ENCODE results near the gene CD52. TPM values are rescaled to one million over a fixed set of nuclear protein-coding genes. Genes with fewer than 3 reads are reported as not detected.
A peak's percentile ranks its signal among the peaks of the same experiment; 100 is the strongest.
"Not testable (repeated sequence)": the region's sequence is repeated elsewhere in the genome, so short reads cannot be mapped to it uniquely, and the experiment has no call there.

Gene CD52
- total RNA-seq, 1 donor from 2014 or later, result 297 TPM

DNA sequence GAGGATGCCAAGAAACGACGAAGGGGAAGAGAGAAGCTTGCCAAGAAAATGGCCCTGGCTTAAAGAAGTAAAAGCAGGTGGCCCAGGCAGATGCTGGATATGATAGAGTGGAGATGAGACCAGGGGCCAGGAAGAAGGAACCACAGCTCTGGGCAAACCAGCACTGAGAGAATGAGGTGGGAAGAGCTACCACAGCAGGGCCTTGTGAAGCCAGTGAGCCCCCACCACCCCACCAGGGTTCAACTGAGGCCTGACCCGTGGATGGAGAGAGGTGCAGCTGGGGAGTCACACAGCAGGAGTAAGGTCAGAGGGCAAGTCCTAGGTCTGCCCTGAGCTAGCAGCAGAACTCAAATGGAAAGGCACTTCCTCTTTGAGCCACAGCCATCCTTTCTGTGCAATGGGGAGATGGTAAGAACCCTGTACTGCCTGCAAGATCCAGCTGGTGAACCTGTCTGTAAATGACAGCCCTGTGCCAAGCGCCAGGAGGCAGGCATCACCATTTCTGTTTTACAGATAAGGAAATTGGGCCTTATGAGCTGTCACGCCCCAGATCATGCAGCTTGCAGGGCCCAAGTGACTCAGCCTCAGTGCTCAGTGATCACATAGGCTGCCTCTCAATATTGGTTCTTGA is 29.3 kb upstream of the CD52 start:
- Mint-ChIP-seq H3K4me1 (peaks cover 82% of the 10 kb centered on the region), H3K27me3 (no peaks in the 10 kb centered on the region), H3K9me3 (no peaks in the 10 kb centered on the region), H3K27ac (peak overlapping the region; percentile 98), H3K4me3 (peak overlapping the region; percentile 76), H3K36me3 (ENCODE audit: low read depth) (peaks cover 16% of the 10 kb centered on the region)
- intact Hi-C loops (cut with micrococcal nuclease), result loop anchor here (1.0 kb wide), 2 partner anchors 12 to 19 kb away; no protein-coding TSS in a partner anchor
- peak; percentile 85 for DNase-seq

DNA sequence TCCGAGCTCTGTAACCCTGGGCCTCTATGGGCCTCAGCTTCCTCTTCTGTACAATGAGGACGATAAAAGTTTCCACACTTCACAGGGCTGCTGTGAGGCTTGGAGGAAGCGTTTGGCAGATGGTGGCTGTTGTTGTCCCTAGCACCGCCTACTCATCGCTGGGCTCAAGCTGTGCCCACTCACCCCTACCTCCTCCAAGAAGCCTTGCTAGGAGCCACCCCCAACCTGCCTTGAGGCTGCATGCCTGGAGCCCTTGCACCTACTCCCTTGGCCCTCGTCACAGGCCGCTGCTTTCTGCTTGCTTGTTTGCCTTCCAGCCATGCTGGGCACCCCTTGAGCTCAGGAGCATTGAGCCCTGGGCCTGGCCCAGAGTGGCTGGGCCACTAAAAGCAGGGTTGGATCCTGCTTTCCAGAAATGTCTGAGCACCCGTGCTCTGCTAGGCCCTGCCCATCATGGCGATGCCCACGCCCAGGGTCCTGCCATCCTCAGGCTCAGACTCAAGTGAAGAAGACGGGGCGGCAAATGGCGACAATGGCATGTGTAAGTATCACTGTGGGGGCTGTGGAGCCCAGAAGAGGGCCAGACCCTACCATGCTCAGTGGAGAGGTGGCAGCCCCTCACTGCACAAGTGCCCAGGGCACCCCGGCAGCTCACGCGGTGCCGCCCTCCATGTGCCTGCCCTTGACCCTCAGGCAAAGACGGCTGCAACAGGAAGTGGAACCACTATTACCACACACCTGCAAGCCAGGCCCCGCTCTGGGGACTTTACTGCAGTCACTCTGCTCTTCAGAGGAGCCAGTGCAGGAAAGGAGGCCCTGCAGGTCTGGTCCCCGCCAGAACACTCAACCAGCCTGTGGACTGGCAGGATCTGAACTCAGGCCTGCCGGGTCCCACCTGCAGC is 28.3 kb upstream of the CD52 start:
- DNase-seq, result peak; percentile 82
- peaks cover 74% of the 10 kb centered on the region for H3K4me1 Mint-ChIP-seq
- H3K36me3 Mint-ChIP-seq (ENCODE audit: low read depth), result peaks cover 13% of the 10 kb centered on the region
- H3K27ac Mint-ChIP-seq, result peak overlapping the region; percentile 98
- peak overlapping the region; percentile 76 for H3K4me3 Mint-ChIP-seq
- no peaks in the 10 kb centered on the region for H3K27me3 Mint-ChIP-seq
- intact Hi-C loops (cut with micrococcal nuclease), result no loop called here
- H3K9me3 Mint-ChIP-seq, result no peaks in the 10 kb centered on the region

DNA sequence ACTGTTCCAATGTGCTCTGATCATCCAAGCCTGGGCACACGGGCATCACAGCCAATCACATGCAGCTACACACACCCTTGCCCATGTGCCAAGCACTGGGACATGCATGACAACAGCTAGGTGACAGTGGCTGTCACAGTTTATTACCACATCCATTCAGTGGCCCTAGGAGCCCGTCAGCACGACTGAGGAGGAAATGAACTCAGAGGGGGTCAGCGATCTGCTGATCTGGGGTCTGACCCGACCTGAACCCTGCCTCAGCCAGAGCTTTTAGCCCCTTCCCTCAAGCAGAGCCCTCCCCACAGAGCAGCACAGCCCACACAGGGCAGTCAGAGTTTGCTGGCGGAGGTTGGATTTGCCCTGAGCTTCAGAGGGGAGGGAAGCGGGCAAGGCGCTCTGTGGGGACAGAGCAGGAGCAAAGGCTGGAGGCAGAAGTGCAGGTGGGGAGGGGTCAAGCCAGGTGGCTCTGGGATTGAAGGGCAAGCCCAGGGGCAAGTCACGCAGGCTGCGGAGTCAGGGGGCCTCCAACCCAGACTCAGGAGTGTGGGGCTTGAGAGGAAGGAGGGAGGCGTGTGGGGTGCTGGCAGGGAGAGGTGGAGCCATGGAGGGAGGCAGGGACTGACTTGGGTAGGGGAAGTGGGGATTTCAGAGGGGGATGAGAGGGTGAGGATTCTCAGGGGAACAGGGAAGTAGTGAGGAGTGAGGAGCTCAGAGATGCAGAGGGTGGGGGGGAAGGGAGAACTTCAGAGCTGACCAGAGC is 27.5 kb upstream of the CD52 start:
- no peaks in the 10 kb centered on the region for H3K9me3 Mint-ChIP-seq
- peaks cover 10% of the 10 kb centered on the region for H3K36me3 Mint-ChIP-seq (ENCODE audit: low read depth)
- H3K27ac Mint-ChIP-seq, result peak overlapping the region; percentile 98
- peak overlapping the region; percentile 24 for H3K4me3 Mint-ChIP-seq
- H3K27me3 Mint-ChIP-seq, result no peaks in the 10 kb centered on the region
- intact Hi-C loops (cut with micrococcal nuclease), result no loop called here
- DNase-seq, result no peak
- H3K4me1 Mint-ChIP-seq, result peaks cover 68% of the 10 kb centered on the region

DNA sequence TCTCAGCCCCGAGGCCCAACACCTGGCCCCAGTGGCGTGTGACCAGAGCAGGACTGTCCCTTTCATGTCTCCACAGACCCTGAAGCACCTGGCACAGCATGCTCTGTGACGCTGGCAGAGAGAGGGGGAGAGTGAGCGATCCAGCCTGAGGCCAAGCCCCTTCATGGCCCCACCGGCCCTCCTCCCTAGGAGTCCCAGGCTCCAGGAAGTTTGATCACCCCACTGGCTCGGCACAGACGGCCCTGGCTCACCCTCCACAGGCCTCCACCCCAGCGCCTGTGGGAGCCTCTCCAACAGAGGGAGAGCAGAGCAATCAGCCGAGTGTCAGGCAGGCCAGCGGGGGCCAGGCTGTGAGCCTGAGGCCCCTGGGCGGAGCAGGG is 26.9 kb upstream of the CD52 start:
- Mint-ChIP-seq H3K4me3 (no peak overlapping the region), H3K36me3 (ENCODE audit: low read depth) (peaks cover 12% of the 10 kb centered on the region), H3K27ac (peak overlapping the region; percentile 98), H3K9me3 (no peaks in the 10 kb centered on the region), H3K27me3 (no peaks in the 10 kb centered on the region), H3K4me1 (peaks cover 62% of the 10 kb centered on the region)
- no peak for DNase-seq
- intact Hi-C loops (cut with micrococcal nuclease), result no loop called here

DNA sequence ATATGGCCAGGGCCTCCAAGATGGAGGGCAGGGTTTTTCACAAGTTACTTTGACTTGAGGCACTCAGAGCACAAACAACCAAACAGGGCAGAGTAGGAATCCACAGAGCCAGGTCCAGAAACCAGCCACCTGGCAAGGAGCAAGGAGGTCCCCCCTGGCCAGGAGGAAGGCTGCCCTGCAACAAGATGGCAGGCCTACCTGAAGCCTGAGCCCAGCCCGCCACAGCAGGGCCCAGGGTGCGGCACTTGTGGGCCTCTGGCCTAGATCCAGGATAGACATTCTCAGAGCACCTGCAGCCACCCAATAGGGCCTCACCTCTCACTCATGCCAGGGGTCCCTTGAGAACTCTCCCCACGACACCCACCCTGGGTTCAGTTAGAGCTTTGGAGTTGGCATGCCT is 26.3 kb upstream of the CD52 start:
- no peaks in the 10 kb centered on the region for H3K27me3 Mint-ChIP-seq
- intact Hi-C loops (cut with micrococcal nuclease), result no loop called here

DNA sequence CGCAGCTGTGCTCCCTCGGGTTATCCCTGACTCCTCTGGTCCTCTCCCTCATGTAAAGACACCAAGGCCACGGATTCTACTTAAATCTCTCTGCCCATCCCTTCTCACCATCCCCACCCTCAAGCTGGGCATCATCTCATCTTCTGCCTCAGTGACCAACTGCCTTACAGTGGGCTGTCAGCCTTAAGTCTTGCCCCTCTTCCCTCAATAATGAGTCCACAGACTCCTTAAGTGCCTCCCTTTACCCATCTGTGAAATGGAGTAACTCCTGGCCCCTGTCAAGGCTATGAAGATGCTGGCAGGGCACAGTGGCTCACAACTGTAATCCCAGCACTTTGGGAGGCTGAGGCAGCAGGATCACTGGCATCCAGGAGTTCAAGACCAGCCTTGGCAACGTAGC is 25.8 kb upstream of the CD52 start:
- Mint-ChIP-seq H3K36me3 (ENCODE audit: low read depth) (peaks cover 12% of the 10 kb centered on the region), H3K4me3 (no peak overlapping the region), H3K27me3 (no peaks in the 10 kb centered on the region), H3K27ac (peak overlapping the region; percentile 72), H3K9me3 (no peaks in the 10 kb centered on the region), H3K4me1 (peaks cover 53% of the 10 kb centered on the region)
- DNase-seq, result no peak
- intact Hi-C loops (cut with micrococcal nuclease), result no loop called here

More for the DNA sequence above, 26.3 kb upstream of the CD52 start:
- Mint-ChIP-seq H3K9me3 (no peaks in the 10 kb centered on the region), H3K4me3 (no peak overlapping the region), H3K4me1 (peaks cover 56% of the 10 kb centered on the region), H3K27ac (peak overlapping the region; percentile 72), H3K36me3 (ENCODE audit: low read depth) (peaks cover 12% of the 10 kb centered on the region)
- DNase-seq, result no peak

DNA sequence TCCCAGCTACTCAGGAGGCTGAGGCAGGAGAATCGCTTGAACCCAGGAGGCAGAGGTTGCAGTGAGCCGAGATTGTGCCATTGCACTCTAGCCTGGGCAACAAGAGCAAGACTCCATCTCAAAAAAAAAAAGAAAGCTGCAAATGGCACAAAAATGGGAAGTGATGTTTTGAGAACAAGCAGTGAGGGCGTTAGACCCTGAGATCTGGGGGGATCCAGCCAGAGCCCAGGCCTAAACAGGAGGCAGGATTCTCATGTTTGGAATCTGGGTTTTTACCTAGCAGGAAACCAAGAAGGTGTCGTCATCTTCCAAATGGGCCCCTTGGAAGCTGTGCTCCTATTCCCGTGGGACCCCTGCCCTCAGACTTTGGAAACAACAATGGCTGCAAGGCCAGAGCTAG is 25.0 kb upstream of the CD52 start:
- intact Hi-C loops (cut with micrococcal nuclease); H3K27ac Mint-ChIP-seq; H3K9me3 Mint-ChIP-seq; H3K4me3 Mint-ChIP-seq; DNase-seq; H3K27me3 Mint-ChIP-seq: not testable (repeated sequence)
- Mint-ChIP-seq H3K4me1 (peaks cover 45% of the 10 kb centered on the region), H3K36me3 (ENCODE audit: low read depth) (peaks cover 12% of the 10 kb centered on the region)

DNA sequence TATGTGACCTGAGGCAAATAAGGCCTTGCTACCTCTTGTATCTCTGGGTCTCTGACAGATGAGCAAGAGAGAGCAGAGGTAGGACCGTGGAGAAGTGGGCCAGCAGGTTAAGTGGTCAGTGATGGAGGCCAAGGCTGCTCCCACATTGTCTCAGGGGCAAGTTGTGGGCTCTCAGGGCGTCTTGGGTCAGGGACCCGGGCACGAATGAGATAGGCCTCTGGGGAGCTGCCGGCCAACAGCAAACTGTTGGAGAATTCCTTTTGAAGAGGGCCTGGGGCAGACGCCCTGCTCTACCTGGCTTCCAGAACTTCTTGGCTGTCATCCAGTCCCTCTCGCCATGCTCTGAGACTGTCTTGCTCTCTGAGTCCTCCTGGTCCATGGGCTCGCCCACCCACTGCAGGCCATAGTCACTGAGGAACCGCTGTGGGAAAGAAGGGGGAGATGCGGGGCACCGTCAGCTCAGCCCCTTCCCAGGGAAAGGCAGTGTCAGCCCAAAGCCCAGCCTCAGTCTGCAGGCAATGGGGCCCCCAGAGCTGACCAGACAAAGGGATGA is 23.8 kb upstream of the CD52 start:
- intact Hi-C loops (cut with micrococcal nuclease), result no loop called here
- Mint-ChIP-seq H3K9me3 (no peaks in the 10 kb centered on the region), H3K27me3 (no peaks in the 10 kb centered on the region), H3K4me1 (peaks cover 34% of the 10 kb centered on the region), H3K4me3 (no peak overlapping the region), H3K36me3 (ENCODE audit: low read depth) (peaks cover 12% of the 10 kb centered on the region), H3K27ac (no peak overlapping the region)
- no peak for DNase-seq

DNA sequence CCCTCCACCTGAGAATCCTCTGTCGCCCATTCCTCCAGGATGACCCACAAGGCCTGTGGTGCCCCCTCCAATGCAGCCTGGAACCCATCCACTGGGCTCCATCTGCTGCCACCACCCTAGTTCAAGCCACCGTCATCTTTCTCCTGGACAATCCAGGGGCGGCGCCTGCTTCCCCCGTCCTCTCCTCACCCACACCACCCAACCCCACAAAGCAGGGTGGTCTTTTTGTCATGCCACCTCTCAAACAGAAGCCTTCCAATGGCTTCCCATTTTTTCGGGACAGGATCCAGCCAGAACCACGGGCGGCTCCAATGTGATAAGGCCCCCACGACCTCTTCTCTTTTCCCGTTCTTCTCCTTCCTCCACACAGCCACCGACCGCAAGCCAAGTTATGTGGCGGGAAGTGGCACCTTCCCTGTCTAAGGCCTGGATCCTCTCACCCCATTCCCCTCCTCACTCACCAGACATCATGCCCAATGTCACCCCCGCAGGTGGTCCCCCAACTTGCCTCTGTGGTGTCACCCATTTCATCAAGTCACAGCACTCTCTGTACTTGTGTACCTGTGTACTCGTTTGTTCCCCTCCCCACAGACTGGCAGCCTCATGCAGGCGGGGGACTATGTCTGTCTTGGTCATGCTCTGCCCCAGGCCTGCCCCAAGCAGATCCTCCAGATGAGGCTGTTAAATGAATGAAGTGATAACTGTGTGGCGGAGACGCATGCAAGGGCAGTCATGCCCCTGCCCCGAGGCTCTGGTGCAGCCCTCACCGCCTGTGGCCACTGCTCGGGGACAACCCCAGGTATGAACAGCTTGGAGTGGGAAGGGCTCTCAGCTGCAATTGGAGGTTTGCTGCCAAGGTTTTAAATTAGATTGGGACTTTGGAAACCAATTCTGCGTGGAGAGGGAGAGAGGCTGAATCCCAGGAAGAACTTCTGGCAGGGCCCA is 22.3 kb upstream of the CD52 start:
- intact Hi-C loops (cut with micrococcal nuclease), result no loop called here
- H3K9me3 Mint-ChIP-seq, result no peaks in the 10 kb centered on the region
- H3K27ac Mint-ChIP-seq, result no peak overlapping the region
- no peak overlapping the region for H3K4me3 Mint-ChIP-seq
- H3K27me3 Mint-ChIP-seq, result no peaks in the 10 kb centered on the region
- peaks cover 12% of the 10 kb centered on the region for H3K36me3 Mint-ChIP-seq (ENCODE audit: low read depth)
- H3K4me1 Mint-ChIP-seq, result peaks cover 19% of the 10 kb centered on the region
- DNase-seq, result no peak

DNA sequence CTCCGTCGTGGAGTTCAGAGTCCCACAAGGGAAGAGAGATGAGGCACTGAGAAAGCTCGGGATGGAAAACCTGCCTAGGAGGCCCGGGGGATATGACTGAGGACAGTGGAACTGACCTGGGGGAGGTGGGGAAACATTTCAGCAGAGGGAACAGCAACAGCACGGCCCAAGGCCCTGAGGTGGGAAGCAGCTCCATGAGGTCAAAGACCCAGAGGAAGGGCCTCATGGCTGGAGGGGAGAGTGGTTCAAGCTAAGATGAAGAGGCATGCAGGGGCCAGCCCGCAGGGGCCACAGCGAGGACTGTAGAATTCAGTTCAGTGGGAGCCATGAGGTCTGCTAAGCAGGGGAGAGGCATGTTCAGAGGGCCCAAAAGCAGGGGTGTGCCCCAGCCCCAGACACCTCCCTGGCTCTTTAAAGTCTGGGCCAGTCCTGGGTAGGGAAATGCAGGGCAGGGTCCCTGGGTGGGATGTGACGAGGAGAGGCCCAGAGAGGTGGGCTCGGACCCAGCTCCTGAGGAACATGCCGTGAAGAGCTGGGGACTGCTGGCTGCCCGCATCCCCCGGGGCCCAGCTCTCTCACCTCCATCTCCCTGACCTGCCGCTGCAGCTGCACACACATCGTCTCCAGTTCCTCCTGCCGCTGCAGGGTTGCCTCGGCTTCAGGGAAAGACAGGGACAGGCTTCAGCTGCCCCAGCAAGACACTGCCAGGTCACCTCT is 21.3 kb upstream of the CD52 start:
- DNase-seq, result no peak
- Mint-ChIP-seq H3K4me1 (peaks cover 10% of the 10 kb centered on the region), H3K27ac (peak overlapping the region; percentile 66), H3K27me3 (no peaks in the 10 kb centered on the region), H3K36me3 (ENCODE audit: low read depth) (peaks cover 11% of the 10 kb centered on the region), H3K9me3 (no peaks in the 10 kb centered on the region), H3K4me3 (no peak overlapping the region)
- intact Hi-C loops (cut with micrococcal nuclease), result no loop called here

DNA sequence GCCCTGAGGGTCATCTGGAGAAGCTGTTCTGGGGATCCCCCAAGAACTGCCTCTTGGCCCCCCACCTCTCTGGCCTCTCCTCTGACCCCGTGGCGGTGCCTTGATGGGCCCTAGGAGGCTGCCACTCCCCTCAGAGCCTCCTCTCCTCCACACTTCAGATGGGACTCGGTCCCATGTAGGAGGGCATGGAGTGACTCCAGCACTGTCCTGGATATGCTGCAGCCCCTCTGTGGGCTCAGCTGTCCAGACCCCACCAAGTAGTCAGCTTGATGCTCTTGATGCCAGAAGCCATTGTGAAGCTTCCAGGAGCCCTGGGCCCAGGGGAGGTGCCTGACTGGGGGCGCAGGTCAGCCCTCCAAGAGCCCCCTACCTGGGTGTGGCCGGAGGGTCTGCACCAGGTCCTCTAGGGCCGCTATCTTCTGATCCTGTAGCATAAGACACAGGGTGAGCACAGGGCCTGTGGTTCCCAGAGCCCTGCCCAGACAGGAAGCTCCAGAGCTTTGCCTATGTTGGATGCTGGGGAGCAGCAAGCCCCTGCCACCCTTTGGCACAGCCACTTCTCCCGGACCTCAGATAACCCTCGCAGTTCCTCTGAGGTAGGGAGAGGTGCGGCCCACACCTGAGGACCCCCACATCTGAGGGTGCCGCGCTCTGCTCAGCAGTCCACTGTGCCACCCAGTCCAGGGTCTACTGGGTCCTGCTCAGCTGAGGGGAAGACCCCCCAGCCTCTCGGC is 20.5 kb upstream of the CD52 start:
- peaks cover 8% of the 10 kb centered on the region for H3K36me3 Mint-ChIP-seq (ENCODE audit: low read depth)
- H3K9me3 Mint-ChIP-seq, result no peaks in the 10 kb centered on the region
- intact Hi-C loops (cut with micrococcal nuclease), result no loop called here
- peaks cover 3% of the 10 kb centered on the region for H3K4me1 Mint-ChIP-seq
- no peak overlapping the region for H3K4me3 Mint-ChIP-seq
- no peaks in the 10 kb centered on the region for H3K27me3 Mint-ChIP-seq
- no peak overlapping the region for H3K27ac Mint-ChIP-seq
- no peak for DNase-seq

DNA sequence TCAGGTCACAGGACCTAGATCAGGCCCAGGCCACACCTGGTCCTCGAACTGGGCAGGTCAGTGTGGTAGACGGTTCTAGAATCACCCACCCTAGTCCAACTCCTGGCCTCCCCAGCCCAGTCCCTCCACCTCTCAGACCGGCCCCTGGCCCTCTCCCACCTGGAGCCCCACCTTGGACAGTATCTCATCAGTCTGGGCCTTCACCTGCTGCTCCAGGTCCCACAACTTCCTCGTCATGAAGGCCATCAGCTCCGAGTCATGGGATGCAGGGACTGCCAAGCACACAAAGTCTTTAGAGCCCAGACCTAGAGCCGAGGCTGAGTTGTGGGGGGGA is 20.0 kb upstream of the CD52 start:
- intact Hi-C loops (cut with micrococcal nuclease), result no loop called here

More for the DNA sequence above, 20.0 kb upstream of the CD52 start:
- no peak for DNase-seq
- no peaks in the 10 kb centered on the region for H3K9me3 Mint-ChIP-seq
- no peaks in the 10 kb centered on the region for H3K27me3 Mint-ChIP-seq
- H3K36me3 Mint-ChIP-seq (ENCODE audit: low read depth), result peaks cover 8% of the 10 kb centered on the region
- peaks cover 4% of the 10 kb centered on the region for H3K4me1 Mint-ChIP-seq
- H3K4me3 Mint-ChIP-seq, result no peak overlapping the region
- H3K27ac Mint-ChIP-seq, result no peak overlapping the region

Data from activated CD4-positive, alpha-beta T cell treated with anti-CD3 and anti-CD28 coated beads, Interleukin-2, amount 10 ng/mL, durations not matched to agents 24 days and 14 days (primary cell).